ENCODE results near the gene HAUS7. TPM values are rescaled to one million over a fixed set of nuclear protein-coding genes. Genes with fewer than 3 reads are reported as not detected.
"Not testable (repeated sequence)": the region's sequence is repeated elsewhere in the genome, so short reads cannot be mapped to it uniquely, and the experiment has no call there.

Gene HAUS7
- polyA plus RNA-seq, 12 donors, result 14.5 to 57.2 (median 21.0) TPM; not detected in 1

GRCh38 chrX:153410888-153411254 is 59.5 kb downstream of the HAUS7 start:
- no peak for DNase-seq

GRCh38 chrX:153410373-153410772 is 60.0 kb downstream of the HAUS7 start:
- DNase-seq, result no peak

- no peak for DNase-seq
Measured at GRCh38 chrX:153409414-153410101, 60.8 kb downstream of the HAUS7 start.

GRCh38 chrX:153408871-153409351 is 61.5 kb downstream of the HAUS7 start:
- DNase-seq, result no peak

- DNase-seq, result no peak
Measured at GRCh38 chrX:153408221-153408721, 62.1 kb downstream of the HAUS7 start.

- no peak for DNase-seq
Measured at GRCh38 chrX:153407736-153408135, 62.6 kb downstream of the HAUS7 start.

GRCh38 chrX:153406903-153407302 is 63.5 kb downstream of the HAUS7 start:
- no peak for DNase-seq

- DNase-seq, result no peak
Measured at GRCh38 chrX:153406011-153406410, 64.4 kb downstream of the HAUS7 start.

GRCh38 chrX:153405426-153405825 is 65.0 kb downstream of the HAUS7 start:
- DNase-seq, result no peak

GRCh38 chrX:153404333-153404732 is 66.0 kb downstream of the HAUS7 start:
- not testable (repeated sequence) for DNase-seq

GRCh38 chrX:153401133-153401764 is 69.1 kb downstream of the HAUS7 start, which contains the start of gene PNMA6E:
TSS of gene PNMA6E (minus strand) at chrX:153401350. CDS start at chrX:153398849, 2,501 bp downstream.
- no peak for DNase-seq

GRCh38 chrX:153400146-153401132 is 69.9 kb downstream of the HAUS7 start:
- no peak for DNase-seq

GRCh38 chrX:153398275-153398960 is 72.0 kb downstream of the HAUS7 start:
- DNase-seq, result no peak

Other genes starting within 250 kb of the HAUS7 start
- gene PNMA6F, start 148.8 kb downstream of the HAUS7 start, polyA plus RNA-seq (ENCODE audit: insufficient read length in 12 of 12), result not detected
- 1 to 10 TPM in 11 of 12 donors, not detected in 1; 7.6 to 9.7 (median 8.5) TPM for gene ZNF275, start 136.4 kb downstream of the HAUS7 start, polyA plus RNA-seq (ENCODE audit: insufficient read length in 12 of 12)
- not detected for gene PNMA6E, start 69.2 kb downstream of the HAUS7 start, polyA plus RNA-seq (ENCODE audit: insufficient read length in 12 of 12)
- gene ZFP92, start 59.1 kb downstream of the HAUS7 start, polyA plus RNA-seq (ENCODE audit: insufficient read length in 12 of 12), result 1 to 10 TPM in 1 of 12 donors, under 1 TPM in 10, not detected in 1; 0.49 to 2.2 (median 0.74) TPM
- gene TREX2, start 24.5 kb downstream of the HAUS7 start, polyA plus RNA-seq (ENCODE audit: insufficient read length in 12 of 12), result 1 to 10 TPM in 1 of 12 donors, under 1 TPM in 9, not detected in 2; 0.23 to 1.3 (median 0.40) TPM
- gene BGN, start 24.4 kb upstream of the HAUS7 start, polyA plus RNA-seq (ENCODE audit: insufficient read length in 12 of 12), result 100 to 1,000 TPM in 8 of 12 donors, 10 to 100 TPM in 4; 82.7 to 192 (median 118) TPM
- under 1 TPM in 10 of 12 donors, not detected in 2; 0.12 to 0.89 (median 0.52) TPM for gene ATP2B3, start 47.1 kb upstream of the HAUS7 start, polyA plus RNA-seq (ENCODE audit: insufficient read length in 12 of 12)
- gene CCNQ, start 128.6 kb upstream of the HAUS7 start, polyA plus RNA-seq (ENCODE audit: insufficient read length in 12 of 12), result 10 to 100 TPM in 10 of 12 donors, not detected in 2; 10.7 to 15.3 (median 11.6) TPM
- gene DUSP9, start 176.6 kb upstream of the HAUS7 start, polyA plus RNA-seq (ENCODE audit: insufficient read length in 12 of 12), result under 1 TPM in 10 of 12 donors, not detected in 2; 0.22 to 0.89 (median 0.33) TPM
- gene PNCK, start 203.2 kb upstream of the HAUS7 start, polyA plus RNA-seq (ENCODE audit: insufficient read length in 12 of 12), result 10 to 100 TPM in 2 of 12 donors, 1 to 10 TPM in 9, not detected in 1; 1.5 to 20.9 (median 4.4) TPM
- gene SLC6A8, start 217.3 kb upstream of the HAUS7 start, polyA plus RNA-seq (ENCODE audit: insufficient read length in 12 of 12), result 10 to 100 TPM in 11 of 12 donors, not detected in 1; 24.6 to 44.9 (median 28.9) TPM

Data from muscle of arm (tissue), 12 donors.